Measurements from ENCODE around the gene RHBDL3. TPM values are rescaled to one million over a fixed set of nuclear protein-coding genes. Genes with fewer than 3 reads are reported as not detected.
A peak's percentile ranks its signal among the peaks of the same experiment; 100 is the strongest.
"Not testable (repeated sequence)": the region's sequence is repeated elsewhere in the genome, so short reads cannot be mapped to it uniquely, and the experiment has no call there.

Gene RHBDL3
- under 0.01 and 0.14 TPM in 2 replicates for total RNA-seq

- no peak for DNase-seq (ENCODE audit: low read depth, low spot score)
Observed at GRCh38 chr17:32265192-32265923, at the start of gene RHBDL3. RHBDL3 (plus strand) TSS chr17:32265832; CDS start chr17:32266190, 358 bp downstream.

GRCh38 chr17:32222621-32223020 is 43.0 kb upstream of the RHBDL3 start:
- DNase-seq (ENCODE audit: low read depth, low spot score) = no peak

- no peak for DNase-seq (ENCODE audit: low read depth, low spot score)
Observed at GRCh38 chr17:32223703-32224102, 41.9 kb upstream of the RHBDL3 start.

- DNase-seq (ENCODE audit: low read depth, low spot score) = no peak
Observed at GRCh38 chr17:32226886-32227285, 38.7 kb upstream of the RHBDL3 start.

- DNase-seq (ENCODE audit: low read depth, low spot score) = no peak
Observed at GRCh38 chr17:32227910-32228309, 37.7 kb upstream of the RHBDL3 start.

GRCh38 chr17:32235588-32235987 is 30.0 kb upstream of the RHBDL3 start:
- DNase-seq (ENCODE audit: low read depth, low spot score) = no peak

GRCh38 chr17:32239456-32239855 is 26.2 kb upstream of the RHBDL3 start:
- no peak for DNase-seq (ENCODE audit: low read depth, low spot score)

GRCh38 chr17:32240750-32241149 is 24.9 kb upstream of the RHBDL3 start:
- DNase-seq (ENCODE audit: low read depth, low spot score) = no peak

GRCh38 chr17:32241640-32242039 is 24.0 kb upstream of the RHBDL3 start:
- DNase-seq (ENCODE audit: low read depth, low spot score) = no peak

GRCh38 chr17:32249475-32249874 is 16.2 kb upstream of the RHBDL3 start:
- no peak for DNase-seq (ENCODE audit: low read depth, low spot score)

GRCh38 chr17:32253117-32253611 is 12.5 kb upstream of the RHBDL3 start:
- DNase-seq (ENCODE audit: low read depth, low spot score) = peak; percentile 19

GRCh38 chr17:32256012-32256700 is 9.5 kb upstream of the RHBDL3 start:
- DNase-seq (ENCODE audit: low read depth, low spot score) = no peak

- no peak for DNase-seq (ENCODE audit: low read depth, low spot score)
Observed at GRCh38 chr17:32256701-32257019, 9.0 kb upstream of the RHBDL3 start.

- no peak for DNase-seq (ENCODE audit: low read depth, low spot score)
Observed at GRCh38 chr17:32258383-32259140, 7.1 kb upstream of the RHBDL3 start.

GRCh38 chr17:32259586-32259985 is 6.0 kb upstream of the RHBDL3 start:
- no peak for DNase-seq (ENCODE audit: low read depth, low spot score)

GRCh38 chr17:32261417-32261736 is 4.3 kb upstream of the RHBDL3 start:
- DNase-seq (ENCODE audit: low read depth, low spot score) = no peak

GRCh38 chr17:32261936-32262510 is 3.6 kb upstream of the RHBDL3 start:
- no peak for DNase-seq (ENCODE audit: low read depth, low spot score)

- not testable (repeated sequence) for DNase-seq (ENCODE audit: low read depth, low spot score)
Observed at GRCh38 chr17:32263515-32263914, 2.1 kb upstream of the RHBDL3 start.

GRCh38 chr17:32264140-32264799 is 1.4 kb upstream of the RHBDL3 start:
- no peak for DNase-seq (ENCODE audit: low read depth, low spot score)

- no peak for DNase-seq (ENCODE audit: low read depth, low spot score)
Observed at GRCh38 chr17:32264823-32265191, 825 bp upstream of the RHBDL3 start.

GRCh38 chr17:32266051-32266388 is 388 bp downstream of the RHBDL3 start:
- DNase-seq (ENCODE audit: low read depth, low spot score) = no peak

Data from pulmonary artery endothelial cell (primary cell).